Activated CD4-positive, alpha-beta T cell treated with anti-CD3 and anti-CD28 coated beads, Interleukin-2, amount 50 U/mL, for 24 hours (primary cell): ENCODE results near the gene PDCD2L.
"Not testable (repeated sequence)": the region's sequence is repeated elsewhere in the genome, so short reads cannot be mapped to it uniquely, and the experiment has no call there.

ENCODE experiments used
- DNase-seq, 2 donors: peaks; one replicate each; pipeline ENCODE4 v3.0.0-alpha.2; 2020; ENCODE audit warnings: low read depth in 1 of 2, low spot score in 1 of 2

The PDCD2L gene

GRCh38 chr19:34409189-34410164 lies 5.3 kb downstream of the PDCD2L start:
- no peak for DNase-seq

- DNase-seq: no peak
These were observed 7.0 kb downstream of the PDCD2L start for GRCh38 chr19:34411216-34411615.

- DNase-seq: no peak
These were observed 11.9 kb downstream of the PDCD2L start for GRCh38 chr19:34416021-34416545.

- no peak for DNase-seq
These were observed 14.1 kb downstream of the PDCD2L start for GRCh38 chr19:34418300-34418699.

- DNase-seq: no peak
These were observed 22.0 kb downstream of the PDCD2L start for GRCh38 chr19:34426096-34426661.

GRCh38 chr19:34428549-34429285 lies 24.5 kb downstream of the PDCD2L start:
- peak; percentile 18 to 33 for DNase-seq

GRCh38 chr19:34429553-34429952 lies 25.4 kb downstream of the PDCD2L start:
- no peak for DNase-seq

- peak in 1 of 2 donors; percentile 32 for DNase-seq
These were observed 26.8 kb downstream of the PDCD2L start for GRCh38 chr19:34430738-34431625.

GRCh38 chr19:34431681-34432402 lies 27.6 kb downstream of the PDCD2L start:
- DNase-seq: no peak

- DNase-seq: no peak
These were observed 28.6 kb downstream of the PDCD2L start for GRCh38 chr19:34432797-34433196.

GRCh38 chr19:34436716-34437115 lies 32.5 kb downstream of the PDCD2L start:
- no peak for DNase-seq

GRCh38 chr19:34448191-34448590 lies 44.0 kb downstream of the PDCD2L start:
- no peak for DNase-seq

GRCh38 chr19:34452723-34453122 lies 48.5 kb downstream of the PDCD2L start:
- no peak for DNase-seq

GRCh38 chr19:34454091-34454490 lies 49.9 kb downstream of the PDCD2L start:
- DNase-seq: no peak

GRCh38 chr19:34454685-34455084 lies 50.5 kb downstream of the PDCD2L start:
- DNase-seq: no peak

- DNase-seq: not testable (repeated sequence)
These were observed 51.7 kb downstream of the PDCD2L start for GRCh38 chr19:34455783-34456480.

- no peak for DNase-seq
These were observed 53.2 kb downstream of the PDCD2L start for GRCh38 chr19:34457446-34457845.

GRCh38 chr19:34458677-34459076 lies 54.5 kb downstream of the PDCD2L start:
- DNase-seq: no peak

- no peak for DNase-seq
These were observed 55.4 kb downstream of the PDCD2L start for GRCh38 chr19:34459614-34460013.
